ENCODE results near the gene VPS26C. TPM values are rescaled to one million over a fixed set of nuclear protein-coding genes. Genes with fewer than 3 reads are reported as not detected.
A peak's percentile ranks its signal among the peaks of the same experiment; 100 is the strongest.

Gene VPS26C
- total and polyA plus RNA-seq, 2 of the 8 experiments (the other 6 are each of a cell fraction or from before 2014, with no cell fraction given): 43.5 to 71.6 TPM

DNA sequence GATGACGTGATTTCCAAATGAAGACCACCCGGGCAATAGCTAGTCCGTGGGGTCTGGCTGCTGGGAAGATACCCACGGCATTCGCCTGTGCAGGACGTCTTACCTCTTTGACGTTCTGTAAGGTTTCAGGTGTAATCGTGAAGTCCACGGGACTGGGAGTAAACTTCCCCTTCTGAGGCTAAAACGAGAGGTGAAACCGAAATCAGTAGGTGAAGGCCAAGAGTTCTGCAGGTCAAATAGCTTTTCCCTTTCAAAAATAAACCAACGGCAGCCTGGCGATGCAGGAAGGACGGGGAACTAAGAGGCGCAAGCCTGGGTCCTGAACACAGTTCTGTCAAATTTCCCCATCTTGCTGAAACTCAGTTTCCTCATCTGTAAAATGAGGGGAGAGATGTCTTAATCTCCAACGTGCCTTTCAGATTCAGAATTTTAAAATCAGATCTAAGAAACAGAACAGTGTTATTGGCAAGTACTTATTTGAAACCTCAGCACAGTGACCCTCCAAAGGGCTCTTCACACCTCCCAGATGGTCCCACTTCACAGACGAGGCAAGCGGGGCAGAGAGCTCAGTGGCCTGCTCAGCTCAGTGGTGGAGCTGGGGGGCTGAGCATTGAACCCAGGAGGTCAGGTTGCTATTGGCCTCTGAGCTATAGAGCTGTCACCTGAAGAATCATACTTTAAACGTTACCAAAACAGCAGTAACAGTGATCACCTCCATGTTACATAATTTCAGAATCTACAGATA is 34.7 kb downstream of the VPS26C start:
- Histone ChIP-seq H3K36me3 (ENCODE audit: control insufficient read depth in 2 of 4, insufficient read depth in 4 of 4, low read length in 3 of 4) (peaks cover 14 to 45% (median 32%) of the 10 kb centered on the region in 4 experiments; a peak in 7 of 8 replicates), H2BK15ac (ENCODE audit: low read length) (no peak overlapping the region)
- no peak for TF ChIP-seq PHF8 (conservative IDR thresholded peaks at IDR 0.05; ENCODE audit: low read depth, low read length)
- TF ChIP-seq, protein P1, sequence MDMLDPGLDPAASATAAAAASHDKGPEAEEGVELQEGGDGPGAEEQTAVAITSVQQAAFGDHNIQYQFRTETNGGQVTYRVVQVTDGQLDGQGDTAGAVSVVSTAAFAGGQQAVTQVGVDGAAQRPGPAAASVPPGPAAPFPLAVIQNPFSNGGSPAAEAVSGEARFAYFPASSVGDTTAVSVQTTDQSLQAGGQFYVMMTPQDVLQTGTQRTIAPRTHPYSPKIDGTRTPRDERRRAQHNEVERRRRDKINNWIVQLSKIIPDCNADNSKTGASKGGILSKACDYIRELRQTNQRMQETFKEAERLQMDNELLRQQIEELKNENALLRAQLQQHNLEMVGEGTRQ (IDR thresholded peaks at IDR 0.05; ENCODE audit: low read length): no peak
- TF ChIP-seq GABPA (IDR thresholded peaks at IDR 0.05; ENCODE audit: borderline replicate concordance, insufficient read depth, low read length): no peak
- no peak for TF ChIP-seq SIX5 (IDR thresholded peaks at IDR 0.05; ENCODE audit: low read depth, low read length)
- TF ChIP-seq, protein P2, sequence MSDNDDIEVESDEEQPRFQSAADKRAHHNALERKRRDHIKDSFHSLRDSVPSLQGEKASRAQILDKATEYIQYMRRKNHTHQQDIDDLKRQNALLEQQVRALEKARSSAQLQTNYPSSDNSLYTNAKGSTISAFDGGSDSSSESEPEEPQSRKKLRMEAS (IDR thresholded peaks at IDR 0.05): no peak
- TF ChIP-seq TBP (IDR thresholded peaks at IDR 0.05; ENCODE audit: low read depth, low read length): no peak
- TF ChIP-seq ATF3 (IDR thresholded peaks at IDR 0.05; ENCODE audit: insufficient read depth, low read depth, low read length): no peak
- no peak for TF ChIP-seq SIRT6 (IDR thresholded peaks at IDR 0.05; ENCODE audit: low read length)
- no peak for TF ChIP-seq CHD1 (IDR thresholded peaks at IDR 0.05; ENCODE audit: low read depth, low read length)

More for the DNA sequence above, 34.7 kb downstream of the VPS26C start:
- FAIRE-seq (no peak), DNase-seq (ENCODE audit: low read depth in 1 of 2, low spot score in 2 of 2) (peak in 1 of 2 experiments; percentile 28)
- H4K8ac ChIP-seq (ENCODE audit: extremely low read depth, insufficient read depth, low read length): no peak overlapping the region
- no peaks in the 10 kb centered on the region for H3K9me3 ChIP-seq (ENCODE audit: insufficient read depth in 2 of 2, low read depth in 1 of 2, low read length in 1 of 2)
- H3K56ac ChIP-seq (replicated peaks; ENCODE audit: insufficient read length, low read depth, low read length): no peak overlapping the region
- ChIA-PET POLR2A (ENCODE audit: partially characterized antibody) (interaction anchor here (0.5 kb wide), 1 partner anchor 164 kb away, joined by 3 read pairs; no protein-coding TSS in a partner anchor), CTCF (ENCODE audit: partially characterized antibody) (interaction anchor here (0.9 to 1.2 kb wide), 3 partner anchors 217 to 409 kb away, joined by 3 read pairs; no protein-coding TSS in a partner anchor)
- H3K4me3 ChIP-seq (ENCODE audit: extremely low read depth in 1 of 4, insufficient read depth in 2 of 4, low read depth in 3 of 4, low read length in 4 of 4): no peak overlapping the region
- H2BK120ac ChIP-seq (replicated peaks; ENCODE audit: low read depth, low read length): no peak overlapping the region
- H2BK12ac ChIP-seq (ENCODE audit: low read depth, low read length): no peak overlapping the region
- H2BK20ac ChIP-seq (ENCODE audit: low read length): no peak overlapping the region
- no peak overlapping the region for H3K4me2 ChIP-seq (ENCODE audit: insufficient read depth in 1 of 2, low read depth in 2 of 2, low read length in 2 of 2)
- H3K79me2 ChIP-seq (ENCODE audit: control insufficient read depth in 1 of 2, insufficient read depth in 2 of 2, low read length in 2 of 2): peaks cover 0 to 3% of the 10 kb centered on the region in 2 experiments; a peak in 1 of 4 replicates
- H3K79me1 ChIP-seq (ENCODE audit: low read depth, low read length): no peaks in the 10 kb centered on the region
- WGBS, 2 experiments (ENCODE audit: extremely low coverage in 1 of 2, insufficient coverage in 1 of 2, insufficient read length in 1 of 2, insufficient replicate concordance in 2 of 2, low coverage in 1 of 2, low lambda C conversion rate in 2 of 2, missing lambda C conversion rate in 1 of 2): 91% methylated on average over 19 of the region's 19 CpGs; no CpG with 5 or more reads in 1 of the 2 experiments
- H3K14ac ChIP-seq (ENCODE audit: insufficient read length): no peak overlapping the region
- H2AK5ac ChIP-seq (ENCODE audit: low read depth, low read length): no peak overlapping the region
- H4K91ac ChIP-seq (replicated peaks; ENCODE audit: insufficient read length, low read length): no peak overlapping the region
- H2BK5ac ChIP-seq (ENCODE audit: low read depth, low read length): no peak overlapping the region
- H3K23ac ChIP-seq (ENCODE audit: insufficient read length): no peak overlapping the region
- no peaks in the 10 kb centered on the region for H3K23me2 ChIP-seq (ENCODE audit: low read depth, low read length)
- H3K9ac ChIP-seq (replicated peaks in 1 of 4; ENCODE audit: extremely low read depth in 1 of 4, low read depth in 3 of 4, low read length in 3 of 4): no peak overlapping the region
- H3K4ac ChIP-seq (replicated peaks; ENCODE audit: insufficient read length, low read depth, low read length): no peak overlapping the region
- H4K5ac ChIP-seq (ENCODE audit: insufficient read length, low read depth, low read length): no peak overlapping the region
- no peak overlapping the region for H3K27ac ChIP-seq (ENCODE audit: low read depth, low read length)
- H2AFZ ChIP-seq (ENCODE audit: low read length): no peak overlapping the region
- no peaks in the 10 kb centered on the region for H3K4me1 ChIP-seq (replicated peaks in 1 of 4; ENCODE audit: control insufficient read depth in 3 of 4, insufficient read depth in 4 of 4, low read length in 3 of 4)
- no peak overlapping the region for H3K18ac ChIP-seq (ENCODE audit: extremely low read depth, low read length)
- H3K27me3 ChIP-seq (replicated peaks in 1 of 4; ENCODE audit: control insufficient read depth in 3 of 4, extremely low read depth in 1 of 4, insufficient read depth in 3 of 4, low read length in 3 of 4): no peaks in the 10 kb centered on the region
- H4K20me1 ChIP-seq (replicated peaks in 1 of 2; ENCODE audit: control insufficient read depth in 1 of 2, insufficient read depth in 2 of 2, low read length in 2 of 2): peaks cover 4 to 9% of the 10 kb centered on the region in 2 experiments
